Measurements from ENCODE around the gene YIF1A. TPM values are rescaled to one million over a fixed set of nuclear protein-coding genes. Genes with fewer than 3 reads are reported as not detected.
"Not testable (repeated sequence)": the region's sequence is repeated elsewhere in the genome, so short reads cannot be mapped to it uniquely, and the experiment has no call there.

Gene YIF1A
- total RNA-seq, 8 experiments from 2014 or later, result 58.0 to 172 (median 101) TPM

DNA sequence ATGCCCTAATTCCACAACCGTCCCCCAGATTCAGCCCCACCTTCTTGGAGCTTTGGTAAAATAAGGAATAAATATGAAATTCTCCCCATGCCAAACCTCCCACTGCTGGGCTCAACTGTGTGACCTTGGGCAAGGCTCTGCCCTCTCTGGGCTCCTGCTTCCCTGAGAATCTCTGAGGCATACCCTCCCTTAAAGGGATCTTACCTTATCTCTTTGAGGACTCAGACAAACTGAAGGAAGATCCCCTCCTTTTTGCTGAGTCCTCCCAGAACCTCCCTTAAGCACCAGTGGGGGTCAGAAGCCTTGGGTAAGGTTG, 25.2 kb upstream of the YIF1A start:
- ATAC-seq (replicated peaks in 6 of 8), result no peak
- Histone ChIP-seq H3K27ac (no peak overlapping the region), H3K4me1 (replicated peaks in 1 of 2) (peaks cover 32 to 38% of the 10 kb centered on the region in 2 donors), H3K4me3 (no peak overlapping the region)
- in situ Hi-C loops (cut with MboI; ENCODE audit: low pct_unique_long_range_greater_than_20kb in 2 of 9, low sequenced_read_pairs in 9 of 9, unreplicated experiment in 9 of 9), result no loop called here
- 0 to 100% (median 60%) methylated on average over 1 of the region's 1 CpG; no CpG with 5 or more reads in 5 of the 10 experiments for WGBS, 10 experiments

DNA sequence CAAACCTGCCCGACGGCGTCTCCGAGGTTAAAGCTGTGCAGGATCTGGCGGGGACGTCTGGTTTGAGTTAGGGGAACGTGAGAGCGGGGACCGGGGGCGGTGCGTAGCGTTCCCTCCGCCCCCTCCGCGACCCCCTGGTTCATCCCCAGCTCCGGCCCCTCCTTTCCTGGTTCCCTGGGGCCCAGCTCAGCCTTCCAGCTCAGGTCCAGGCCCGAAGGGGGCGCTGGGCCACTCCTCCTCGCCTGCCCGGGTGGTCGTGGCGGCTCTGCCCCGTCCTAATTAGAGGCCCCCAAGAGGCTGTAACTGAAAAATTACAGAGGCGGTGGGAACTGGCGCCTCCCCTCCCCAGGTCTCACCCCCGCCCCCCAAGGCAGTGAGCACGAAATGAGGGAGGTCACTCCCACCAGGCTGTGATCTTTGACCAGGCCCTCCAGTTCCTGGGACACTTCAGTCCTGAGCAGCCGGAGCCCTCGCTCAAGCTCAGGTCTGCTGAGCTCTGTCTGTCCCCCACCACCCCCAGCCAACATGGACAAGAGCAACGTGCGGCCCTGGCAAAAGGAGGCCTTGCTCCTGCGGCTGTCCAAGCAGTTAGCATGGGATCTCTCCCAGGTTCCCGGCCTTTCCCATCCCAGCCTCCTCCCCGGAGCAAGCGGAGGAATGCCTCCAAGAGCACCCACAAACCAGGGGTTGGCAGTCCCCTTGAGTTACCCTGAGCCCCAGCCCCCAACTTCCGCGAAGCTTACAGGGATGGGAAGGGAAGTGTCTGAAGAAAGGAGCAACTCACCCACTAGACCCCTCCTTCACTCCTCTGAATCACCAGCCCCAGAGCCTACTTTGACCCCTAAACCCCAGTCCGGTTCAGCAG, 24.6 kb upstream of the YIF1A start:
- H3K4me3 ChIP-seq, result peak overlapping the region; percentile 25 to 39 (median 32)
- ATAC-seq (replicated peaks in 6 of 8), result peak in 3 of 8 experiments; percentile 0 to 8 (median 6)
- H3K27ac ChIP-seq, result peak overlapping the region; percentile 79 to 92
- in situ Hi-C loops (cut with MboI; ENCODE audit: low pct_unique_long_range_greater_than_20kb in 2 of 9, low sequenced_read_pairs in 9 of 9, unreplicated experiment in 9 of 9), result no loop called here
- peaks cover 30 to 36% of the 10 kb centered on the region in 2 donors for H3K4me1 ChIP-seq (replicated peaks in 1 of 2)
- 30 to 86% (median 39%) methylated on average over 1 to 4 of the region's 38 CpGs; no CpG with 5 or more reads in 7 of the 10 experiments for WGBS, 10 experiments

DNA sequence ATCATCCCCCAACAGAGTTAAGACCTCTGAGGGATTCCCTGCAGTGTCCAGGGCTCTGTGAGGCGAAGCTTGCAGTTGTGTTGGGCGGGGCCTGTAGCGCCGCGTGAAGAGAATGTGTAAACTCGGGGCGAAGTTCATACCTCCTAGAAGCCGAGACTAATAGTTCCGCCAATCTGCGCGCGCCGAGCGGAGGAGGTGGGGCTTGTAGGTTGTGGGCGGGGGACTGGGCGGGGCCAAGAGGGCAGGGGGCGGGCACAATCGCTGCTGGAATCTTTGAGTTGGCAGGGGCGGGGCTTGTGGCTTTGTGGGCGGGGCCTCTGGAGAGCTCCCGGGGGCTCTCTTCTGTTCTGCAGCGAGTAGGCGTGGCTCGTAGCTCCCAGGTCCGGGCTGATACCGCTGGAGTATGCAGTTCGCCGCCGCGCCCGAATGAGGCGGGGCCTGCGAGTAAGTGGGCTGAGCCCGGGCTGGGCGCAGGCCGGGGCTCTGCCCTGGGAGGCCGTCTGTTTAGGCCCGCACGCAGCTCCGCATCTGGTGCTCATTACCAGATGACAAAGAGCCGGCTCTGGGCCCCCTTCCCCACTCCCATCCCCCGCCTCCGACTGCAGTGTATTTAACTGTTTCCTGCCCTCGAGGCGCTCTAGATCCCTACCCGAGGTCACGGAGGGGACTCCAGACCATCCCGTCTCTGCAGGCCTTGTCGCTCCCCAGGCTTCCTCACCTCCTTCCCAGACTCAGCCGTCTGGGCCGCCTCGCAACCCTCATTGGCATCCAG, 23.8 kb upstream of the YIF1A start:
- H3K4me1 ChIP-seq (replicated peaks in 1 of 2), result peaks cover 22 to 28% of the 10 kb centered on the region in 2 donors
- peak; percentile 62 to 85 (median 80) for ATAC-seq (replicated peaks in 6 of 8)
- peak overlapping the region; percentile 32 to 41 (median 39) for H3K4me3 ChIP-seq
- peak overlapping the region; percentile 79 to 92 for H3K27ac ChIP-seq
- WGBS, 10 experiments, result 0 to 6% methylated on average over 1 to 3 of the region's 52 CpGs; no CpG with 5 or more reads in 8 of the 10 experiments
- in situ Hi-C loops (cut with MboI; ENCODE audit: low pct_unique_long_range_greater_than_20kb in 2 of 9, low sequenced_read_pairs in 9 of 9, unreplicated experiment in 9 of 9), result no loop called here

DNA sequence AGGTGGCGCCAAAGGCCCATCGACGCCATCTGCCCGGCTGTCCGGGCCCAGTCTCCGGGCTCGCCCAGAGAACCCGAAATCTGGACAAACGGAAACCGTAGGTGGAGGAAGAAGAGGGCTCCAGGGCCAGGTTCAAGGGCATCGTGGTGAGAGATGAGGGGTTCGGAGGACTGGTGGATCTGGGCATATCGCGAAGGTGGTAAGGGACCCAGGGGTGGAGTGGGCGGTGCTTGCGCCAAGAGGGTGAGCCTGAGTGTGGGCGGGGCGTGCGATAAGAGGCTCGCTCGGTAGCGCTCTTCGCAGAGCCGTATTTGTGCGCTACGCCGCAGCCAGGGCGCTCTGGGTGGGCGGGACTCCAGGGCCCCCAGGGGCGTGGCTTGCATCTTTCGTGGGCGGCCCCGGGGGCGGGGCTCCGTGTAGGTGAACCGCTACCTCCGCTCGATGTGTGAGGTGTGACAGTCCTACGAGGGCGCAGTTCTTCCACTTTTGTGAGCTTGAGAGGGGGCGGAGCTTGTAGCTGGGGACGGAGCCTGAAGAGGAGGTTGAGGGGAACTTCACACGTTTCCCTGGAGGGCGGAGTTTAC, 23.1 kb upstream of the YIF1A start:
- ATAC-seq (replicated peaks in 6 of 8), result peak; percentile 34 to 72 (median 68)
- H3K4me1 ChIP-seq (replicated peaks in 1 of 2), result peaks cover 15 to 21% of the 10 kb centered on the region in 2 donors
- WGBS, 10 experiments, result 0 to 5% (median 0%) methylated on average over 1 to 8 of the region's 44 CpGs; no CpG with 5 or more reads in 3 of the 10 experiments
- in situ Hi-C loops (cut with MboI; ENCODE audit: low pct_unique_long_range_greater_than_20kb in 2 of 9, low sequenced_read_pairs in 9 of 9, unreplicated experiment in 9 of 9), result no loop called here
- H3K27ac ChIP-seq, result peak overlapping the region; percentile 40 to 81
- H3K4me3 ChIP-seq, result peak overlapping the region; percentile 25 to 41 (median 39)

DNA sequence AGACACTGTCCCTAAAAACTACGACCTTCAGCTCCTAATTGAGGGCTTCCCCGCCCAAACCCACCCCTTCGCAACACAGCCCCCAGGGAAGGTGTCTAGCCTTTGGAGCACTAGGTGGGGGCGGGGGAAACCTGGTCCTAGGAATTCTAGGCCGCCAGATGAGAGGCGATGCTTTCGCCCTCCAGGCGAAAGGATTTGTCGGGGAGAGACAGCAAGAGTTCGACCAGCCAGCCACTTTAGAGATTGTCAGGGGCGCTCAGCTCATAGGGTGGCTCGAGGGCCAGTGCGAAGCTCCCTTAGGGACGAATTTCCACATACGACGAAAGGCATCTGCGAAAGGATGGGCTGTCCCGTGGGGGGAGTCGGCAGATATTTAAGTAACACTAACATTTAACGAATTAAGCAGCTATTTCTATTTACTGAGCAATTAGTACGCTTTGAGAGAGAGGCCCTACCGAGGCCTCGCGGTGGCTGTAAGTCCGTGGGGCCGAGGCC, 22.6 kb upstream of the YIF1A start:
- WGBS, 10 experiments, result 4 to 80% (median 17%) methylated on average over 4 to 9 of the region's 26 CpGs; no CpG with 5 or more reads in 5 of the 10 experiments
- ATAC-seq (replicated peaks in 6 of 8), result no peak
- in situ Hi-C loops (cut with MboI; ENCODE audit: low pct_unique_long_range_greater_than_20kb in 2 of 9, low sequenced_read_pairs in 9 of 9, unreplicated experiment in 9 of 9), result no loop called here
- Histone ChIP-seq H3K27ac (peak overlapping the region; percentile 40 to 81), H3K4me1 (replicated peaks in 1 of 2) (peaks cover 10 to 15% of the 10 kb centered on the region in 2 donors), H3K4me3 (peak overlapping the region; percentile 25 to 41 (median 39))

DNA sequence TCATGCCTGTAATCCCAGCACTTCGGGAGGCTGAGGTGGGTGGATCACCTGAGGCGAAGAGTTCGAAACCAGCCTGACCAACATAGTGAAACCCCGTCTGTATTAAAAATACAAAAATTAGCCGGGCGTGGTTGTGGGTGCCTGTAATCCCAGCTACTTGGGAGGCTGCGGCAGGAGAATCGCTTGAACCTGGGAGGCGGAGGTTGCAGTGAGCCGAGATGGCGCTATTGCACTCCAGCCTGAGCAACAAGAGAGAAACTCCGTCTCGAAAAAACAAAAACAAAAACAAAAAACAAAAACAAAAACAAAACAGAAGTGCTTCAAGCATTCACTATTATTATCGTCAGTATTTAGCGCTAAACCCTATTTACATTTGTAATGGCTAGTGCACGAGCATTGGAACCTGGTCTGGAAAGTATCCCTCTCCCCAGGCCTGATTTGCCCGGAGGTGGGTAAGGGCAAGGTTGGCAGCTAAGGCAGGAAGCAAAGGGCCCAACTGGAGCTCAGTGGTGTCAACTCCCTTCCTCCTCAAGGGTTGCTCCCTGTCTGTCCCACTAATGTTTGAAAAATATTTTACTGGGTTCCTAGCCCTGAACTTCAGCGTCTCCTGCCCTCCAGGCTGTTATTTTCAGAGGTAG, 22.0 kb upstream of the YIF1A start:
- 60 to 95% (median 86%) methylated on average over 4 to 16 of the region's 18 CpGs; no CpG with 5 or more reads in 1 of the 10 experiments for WGBS, 10 experiments
- ATAC-seq (replicated peaks in 6 of 8); in situ Hi-C loops (cut with MboI; ENCODE audit: low pct_unique_long_range_greater_than_20kb in 2 of 9, low sequenced_read_pairs in 9 of 9, unreplicated experiment in 9 of 9); H3K27ac ChIP-seq; H3K4me3 ChIP-seq: not testable (repeated sequence)
- H3K4me1 ChIP-seq (replicated peaks in 1 of 2), result peaks cover 8 to 13% of the 10 kb centered on the region in 2 donors

DNA sequence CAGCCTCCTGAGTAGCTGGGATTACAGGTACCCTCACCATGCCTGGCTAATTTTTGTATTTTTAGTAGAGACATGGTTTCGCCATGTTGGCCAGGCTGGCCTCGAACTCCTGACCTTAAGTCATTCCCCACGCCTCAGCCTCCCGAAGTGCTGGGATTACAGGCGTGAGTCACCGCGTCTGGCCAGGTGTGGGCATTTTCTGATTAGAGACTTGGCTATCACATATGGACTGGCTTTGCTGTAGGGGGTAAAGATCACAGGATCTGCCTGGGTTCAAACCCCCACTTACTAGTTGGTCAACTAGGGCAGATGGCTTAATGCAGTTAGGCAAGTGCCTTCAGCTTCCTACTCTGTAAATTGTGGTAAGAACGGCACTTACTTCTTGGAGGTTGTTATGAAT, 21.4 kb upstream of the YIF1A start:
- in situ Hi-C loops (cut with MboI; ENCODE audit: low pct_unique_long_range_greater_than_20kb in 2 of 9, low sequenced_read_pairs in 9 of 9, unreplicated experiment in 9 of 9), result no loop called here
- ATAC-seq (replicated peaks in 6 of 8), result no peak
- Histone ChIP-seq H3K27ac (no peak overlapping the region), H3K4me1 (replicated peaks in 1 of 2) (peaks cover 8 to 13% of the 10 kb centered on the region in 2 donors), H3K4me3 (no peak overlapping the region)
- WGBS, 10 experiments, result 47 to 92% (median 76%) methylated on average over 1 to 8 of the region's 8 CpGs; no CpG with 5 or more reads in 3 of the 10 experiments

DNA sequence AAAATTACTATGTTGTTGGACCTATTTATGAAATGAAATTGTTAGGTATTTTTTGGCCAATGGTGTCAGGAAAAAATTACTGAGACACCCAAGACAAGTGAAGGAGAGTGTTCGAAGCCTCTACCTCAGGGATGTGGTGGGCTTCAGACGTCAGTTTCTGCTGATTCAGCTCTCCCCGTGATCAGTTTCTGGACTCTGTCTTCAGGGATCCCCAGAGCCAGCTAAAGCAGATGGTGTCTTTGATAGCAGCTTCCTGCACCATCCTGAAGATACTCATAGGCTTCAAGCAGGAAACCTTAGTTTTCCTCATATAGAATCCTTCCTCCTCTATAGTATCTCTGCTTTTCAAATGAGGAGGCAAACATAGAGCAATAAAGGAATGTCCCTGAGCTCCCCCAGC, 20.5 kb upstream of the YIF1A start:
- Histone ChIP-seq H3K4me1 (replicated peaks in 1 of 2) (peaks cover 8 to 13% of the 10 kb centered on the region in 2 donors), H3K27ac (no peak overlapping the region), H3K4me3 (no peak overlapping the region)
- ATAC-seq (replicated peaks in 6 of 8), result no peak
- 20 to 85% (median 41%) methylated on average over 1 to 3 of the region's 3 CpGs; no CpG with 5 or more reads in 3 of the 10 experiments for WGBS, 10 experiments
- in situ Hi-C loops (cut with MboI; ENCODE audit: low pct_unique_long_range_greater_than_20kb in 2 of 9, low sequenced_read_pairs in 9 of 9, unreplicated experiment in 9 of 9), result no loop called here

DNA sequence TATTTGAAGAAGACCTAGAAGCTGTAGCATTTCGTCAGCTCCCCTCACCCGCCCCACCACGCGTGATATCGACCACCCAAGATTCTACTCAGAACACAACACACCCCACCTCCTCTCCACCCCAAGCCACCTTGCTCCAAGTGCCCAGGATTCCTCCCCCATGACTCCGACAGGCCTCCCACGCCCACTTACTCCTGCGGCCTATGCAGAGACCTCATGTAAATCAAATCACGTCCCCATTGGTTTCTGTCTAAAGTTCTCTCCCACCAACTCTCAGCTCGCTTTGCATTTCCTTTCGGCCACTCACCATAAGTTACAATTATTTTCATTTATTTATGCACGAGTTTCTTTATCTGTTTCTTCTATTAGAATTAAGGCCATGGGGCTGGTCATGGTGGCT, 13.7 kb upstream of the YIF1A start:
- no peak overlapping the region for H3K4me3 ChIP-seq
- in situ Hi-C loops (cut with MboI; ENCODE audit: low pct_unique_long_range_greater_than_20kb in 2 of 9, low sequenced_read_pairs in 9 of 9, unreplicated experiment in 9 of 9), result no loop called here
- no peak for ATAC-seq (replicated peaks in 6 of 8)
- H3K27ac ChIP-seq, result no peak overlapping the region
- no peaks in the 10 kb centered on the region for H3K4me1 ChIP-seq (replicated peaks in 1 of 2)
- 40 to 100% (median 82%) methylated on average over 1 to 8 of the region's 12 CpGs; no CpG with 5 or more reads in 2 of the 10 experiments for WGBS, 10 experiments

DNA sequence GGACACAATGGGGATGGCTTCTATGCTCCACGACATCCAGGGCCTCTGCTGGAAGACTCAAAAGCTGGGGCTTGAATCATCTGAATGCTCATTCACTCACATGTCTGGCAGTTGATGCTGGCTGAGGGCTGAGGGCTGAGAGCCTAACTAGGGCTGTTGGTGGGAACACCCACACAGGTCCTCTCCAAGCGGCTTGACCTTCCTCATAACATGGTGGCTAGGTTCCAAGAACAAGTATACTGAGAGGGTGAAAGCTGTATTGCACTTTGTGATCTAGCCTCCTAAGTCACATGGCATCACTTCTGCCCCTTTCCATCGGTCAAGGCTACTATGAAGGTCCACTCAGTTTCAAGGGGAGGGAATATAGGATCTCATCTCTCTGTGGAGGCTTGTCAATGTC, 10.2 kb upstream of the YIF1A start:
- H3K27ac ChIP-seq, result no peak overlapping the region
- 40 to 100% (median 75%) methylated on average over 1 to 3 of the region's 3 CpGs; no CpG with 5 or more reads in 4 of the 10 experiments for WGBS, 10 experiments
- no peak for ATAC-seq (replicated peaks in 6 of 8)

DNA sequence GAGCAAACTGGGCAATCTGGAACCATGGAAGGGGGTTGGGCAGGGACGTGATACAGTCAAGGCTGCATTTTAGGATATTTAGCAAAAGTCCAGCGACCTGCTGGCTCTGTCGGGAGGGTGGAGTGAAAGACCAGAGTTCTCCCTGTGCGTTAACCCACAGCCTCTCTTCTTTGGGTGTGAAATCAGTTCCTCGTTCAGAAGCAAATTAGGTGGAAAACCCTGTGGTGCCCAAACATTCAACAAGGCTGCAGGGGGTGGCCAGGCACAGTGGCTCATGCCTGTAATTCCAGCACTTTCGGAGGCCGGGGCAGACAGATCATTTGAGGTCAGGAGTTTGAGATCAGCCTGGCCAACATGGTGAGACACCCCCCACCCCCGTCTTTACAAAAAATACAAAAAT, 8.7 kb upstream of the YIF1A start:
- H3K27ac ChIP-seq, result no peak overlapping the region
- WGBS, 10 experiments, result 0 to 73% (median 41%) methylated on average over 1 to 8 of the region's 8 CpGs; no CpG with 5 or more reads in 3 of the 10 experiments
- no peak overlapping the region for H3K4me3 ChIP-seq
- no peak for ATAC-seq (replicated peaks in 6 of 8)
- H3K4me1 ChIP-seq (replicated peaks in 1 of 2), result peaks cover 0 to 4% of the 10 kb centered on the region in 2 donors
- in situ Hi-C loops (cut with MboI; ENCODE audit: low pct_unique_long_range_greater_than_20kb in 2 of 9, low sequenced_read_pairs in 9 of 9, unreplicated experiment in 9 of 9), result no loop called here

More for the DNA sequence above, 10.2 kb upstream of the YIF1A start:
- no peak overlapping the region for H3K4me3 ChIP-seq
- H3K4me1 ChIP-seq (replicated peaks in 1 of 2), result no peaks in the 10 kb centered on the region
- in situ Hi-C loops (cut with MboI; ENCODE audit: low pct_unique_long_range_greater_than_20kb in 2 of 9, low sequenced_read_pairs in 9 of 9, unreplicated experiment in 9 of 9), result no loop called here

All from motor neuron (in vitro differentiated cells).